Gastroesophageal sphincter (tissue), 4 donors: ENCODE results near the gene AIG1. TPM values are rescaled to one million over a fixed set of nuclear protein-coding genes. Genes with fewer than 3 reads are reported as not detected.

Experiments used
- ATAC-seq: fragments of 150-250 bp; one replicate; pipeline ENCODE4 v1.9.1; 2016; ENCODE audit warnings: mild to moderate bottlenecking, moderate library complexity
- H3K27ac ChIP-seq, 4 donors: fragments of 200-600 bp; sonication (generic) in 3 of 4; 1 replicate in 3 of 4; 2 replicates in 1 of 4; pipeline ENCODE4 v1.5.1; 2016 to 2019
- H3K27me3 ChIP-seq: fragments of 200-600 bp; sonication (generic); one replicate; pipeline ENCODE4 v1.5.1; 2019
- H3K36me3 ChIP-seq, 2 donors: fragments of 200-600 bp; sonication (generic); one replicate each; pipeline ENCODE4 v1.5.1; 2019; ENCODE audit warnings: control low read depth in 1 of 2
- H3K4me1 ChIP-seq, 3 donors: fragments of 200-600 bp; sonication (generic); 1 replicate in 2 of 3; 2 replicates in 1 of 3; pipeline ENCODE4 v1.5.1; 2016 to 2019; ENCODE audit warnings: control low read depth in 2 of 3
- H3K4me3 ChIP-seq, 2 donors: fragments of 200-600 bp; sonication (generic); one replicate each; pipeline ENCODE4 v1.5.1; 2019; ENCODE audit warnings: mild to moderate bottlenecking in 1 of 2, moderate library complexity in 1 of 2
- H3K9me3 ChIP-seq, 3 donors: fragments of 200-600 bp; sonication (generic); one replicate each; pipeline ENCODE4 v1.5.1; 2017 to 2019; ENCODE audit warnings: control low read depth in 2 of 3
- CTCF ChIP-seq, 4 experiments: fragments of 200-600 bp in 2 of 4; fragments of 450-650 bp in 2 of 4; sonication (generic) in 1 of 4; IDR thresholded peaks; one replicate each; pipeline ENCODE4 v1.5.1; 2017 to 2019; ENCODE audit warnings: antibody characterized with exemption in 4 of 4, mild to moderate bottlenecking in 2 of 4, moderate library complexity in 2 of 4
- EP300 ChIP-seq: sonication (generic); formaldehyde crosslinking; IDR thresholded peaks from one replicate; pipeline ENCODE4 v1.6.1; 2017; ENCODE audit warnings: antibody characterized with exemption, mild to moderate bottlenecking
- POLR2A ChIP-seq, 2 donors: fragments of 450-650 bp; IDR thresholded peaks; one replicate each; pipeline ENCODE4 v1.6.1; 2017; ENCODE audit warnings: antibody characterized with exemption in 2 of 2, mild to moderate bottlenecking in 2 of 2, moderate library complexity in 1 of 2
- POLR2AphosphoS5 ChIP-seq: sonication (generic); formaldehyde crosslinking; IDR thresholded peaks from one replicate; pipeline ENCODE4 v1.6.1; 2017; ENCODE audit warnings: antibody characterized with exemption
- WGBS, 2 donors: methylation state at CpG; one replicate each; pipeline ENCODE4 v1.1.5; 2018; ENCODE audit warnings: low coverage in 1 of 2; 5-methylcytosine and 5-hydroxymethylcytosine counted together
- total RNA-seq, 4 donors: library from RNA; depleted of rRNA; stranded (reverse); fragments of >200 nt; gene quantifications; one replicate each; pipeline ENCODE4 v1.1.0, GENCODE V29; 2016

The AIG1 gene
- total RNA-seq, 4 donors from 2014 or later: 24.0 to 42.0 (median 31.5) TPM

- H3K4me1 ChIP-seq: peaks cover 0 to 23% (median 0%) of the 10 kb centered on the region in 3 donors
- 91 to 97% methylated on average over 6 of the region's 6 CpGs for WGBS, 2 donors
- peaks cover 0 to 6% of the 10 kb centered on the region in 2 donors for H3K36me3 ChIP-seq
These were observed 139.6 kb downstream of the AIG1 start for GRCh38 chr6:143200167-143200770.

GRCh38 chr6:143204045-143204444 is 143.4 kb downstream of the AIG1 start:
- Histone ChIP-seq H3K27ac (no peak overlapping the region), H3K4me3 (no peak overlapping the region), H3K4me1 (peaks cover 2 to 30% (median 3%) of the 10 kb centered on the region in 3 donors), H3K36me3 (peaks cover 0 to 6% of the 10 kb centered on the region in 2 donors), H3K9me3 (peaks cover 0 to 12% (median 0%) of the 10 kb centered on the region in 3 donors), H3K27me3 (no peaks in the 10 kb centered on the region)
- ATAC-seq: no peak
- TF ChIP-seq POLR2A (IDR thresholded peaks at IDR 0.05): no peak
- no peak for TF ChIP-seq CTCF (IDR thresholded peaks at IDR 0.05)
- TF ChIP-seq POLR2AphosphoS5: no peak
- TF ChIP-seq EP300: no peak

More at GRCh38 chr6:143200167-143200770, 139.6 kb downstream of the AIG1 start:
- no peak overlapping the region for H3K4me3 ChIP-seq
- no peak overlapping the region for H3K27ac ChIP-seq
- TF ChIP-seq EP300: no peak
- no peak for TF ChIP-seq CTCF (IDR thresholded peaks at IDR 0.05)
- no peak for TF ChIP-seq POLR2AphosphoS5
- ATAC-seq: no peak
- peaks cover 0 to 12% (median 0%) of the 10 kb centered on the region in 3 donors for H3K9me3 ChIP-seq
- H3K27me3 ChIP-seq: no peaks in the 10 kb centered on the region

GRCh38 chr6:143205131-143205535 is 144.4 kb downstream of the AIG1 start:
- TF ChIP-seq POLR2A (IDR thresholded peaks at IDR 0.05) (no peak), CTCF (IDR thresholded peaks at IDR 0.05) (no peak)
- Histone ChIP-seq H3K36me3 (peaks cover 0 to 6% of the 10 kb centered on the region in 2 donors), H3K27ac (peak overlapping the region in 1 of 4 donors; percentile 46), H3K4me3 (no peak overlapping the region), H3K4me1 (peaks cover 2 to 30% (median 3%) of the 10 kb centered on the region in 3 donors), H3K9me3 (peaks cover 0 to 12% (median 0%) of the 10 kb centered on the region in 3 donors), H3K27me3 (no peaks in the 10 kb centered on the region)
- WGBS, 2 donors: 86 to 100% methylated on average over 1 of the region's 1 CpG
- no peak for ATAC-seq

- peak overlapping the region in 1 of 4 donors; percentile 46 for H3K27ac ChIP-seq
- H3K9me3 ChIP-seq: peaks cover 0 to 12% (median 0%) of the 10 kb centered on the region in 3 donors
- peaks cover 0 to 6% of the 10 kb centered on the region in 2 donors for H3K36me3 ChIP-seq
- TF ChIP-seq POLR2AphosphoS5 (no peak), CTCF (IDR thresholded peaks at IDR 0.05) (no peak), EP300 (no peak), POLR2A (IDR thresholded peaks at IDR 0.05) (no peak)
- H3K27me3 ChIP-seq: no peaks in the 10 kb centered on the region
- WGBS, 2 donors: 31 to 40% methylated on average over 2 of the region's 2 CpGs
- H3K4me1 ChIP-seq: peaks cover 2 to 30% (median 3%) of the 10 kb centered on the region in 3 donors
- no peak for ATAC-seq
- no peak overlapping the region for H3K4me3 ChIP-seq
These were observed 144.9 kb downstream of the AIG1 start for GRCh38 chr6:143205585-143205984.

- 15 to 28% methylated on average over 2 of the region's 2 CpGs for WGBS, 2 donors
- Histone ChIP-seq H3K4me3 (no peak overlapping the region), H3K9me3 (peaks cover 0 to 12% (median 0%) of the 10 kb centered on the region in 3 donors), H3K4me1 (peaks cover 2 to 30% (median 3%) of the 10 kb centered on the region in 3 donors), H3K27me3 (no peaks in the 10 kb centered on the region), H3K36me3 (peaks cover 0 to 6% of the 10 kb centered on the region in 2 donors), H3K27ac (peak overlapping the region in 2 of 4 donors; percentile 24 to 46)
- TF ChIP-seq POLR2A (IDR thresholded peaks at IDR 0.05) (no peak), EP300 (no peak), CTCF (IDR thresholded peaks at IDR 0.05) (no peak), POLR2AphosphoS5 (peak; percentile 48)
- ATAC-seq: peak; percentile 34
These were observed 145.3 kb downstream of the AIG1 start for GRCh38 chr6:143205991-143206390.
